Esophagus squamous epithelium (tissue), 5 donors: Measurements from ENCODE around the gene EIF3K. TPM values are rescaled to one million over a fixed set of nuclear protein-coding genes. Genes with fewer than 3 reads are reported as not detected.

Experiments
- DNase-seq: peaks from one replicate; lab custom pipeline; 2025; lab: John Stamatoyannopoulos, UW
- H3K27ac ChIP-seq, 4 donors: fragments of 200-600 bp; sonication (generic); one replicate each; pipeline ENCODE4 v1.5.1; 2016 to 2019; ENCODE audit warnings: mild to moderate bottlenecking in 1 of 4
- H3K27me3 ChIP-seq, 4 donors: fragments of 200-600 bp; sonication (generic); 1 replicate in 3 of 4; 2 replicates in 1 of 4; pipeline versions ENCODE4 v1.5.1 to v1.6.0; 2017 to 2021; ENCODE audit warnings: antibody characterized with exemption in 1 of 4
- H3K36me3 ChIP-seq, 3 donors: fragments of 200-600 bp; sonication (generic); one replicate each; pipeline ENCODE4 v1.5.1; 2016 to 2019
- H3K4me1 ChIP-seq, 3 donors: fragments of 200-600 bp; sonication (generic); one replicate each; pipeline ENCODE4 v1.5.1; 2017 to 2019
- H3K4me3 ChIP-seq, 4 donors: fragments of 200-600 bp; sonication (generic); 1 replicate in 3 of 4; 2 replicates in 1 of 4; pipeline ENCODE4 v1.5.1; 2016 to 2019; ENCODE audit warnings: mild to moderate bottlenecking in 2 of 4, moderate library complexity in 1 of 4
- H3K9me3 ChIP-seq, 3 donors: fragments of 200-600 bp; sonication (generic); one replicate each; pipeline ENCODE4 v1.5.1; 2016 to 2019
- POLR2A ChIP-seq, 4 donors: fragments of 450-650 bp; IDR thresholded peaks; one replicate each; pipeline ENCODE4 v1.6.1; 2017; ENCODE audit warnings: antibody characterized with exemption in 4 of 4, mild to moderate bottlenecking in 4 of 4, moderate library complexity in 3 of 4
- WGBS, 2 donors: methylation state at CpG; one replicate each; pipeline ENCODE4 v1.1.5; 2018; 5-methylcytosine and 5-hydroxymethylcytosine counted together
- intact Hi-C: fragments of 100-400 bp; cut with DNase I; formaldehyde crosslinking; loops from one replicate; pipeline ENCODE4 v1.15.0; 2022
- total RNA-seq, 4 donors: library from RNA; depleted of rRNA; stranded (reverse); fragments of >200 nt; gene quantifications; one replicate each; pipeline ENCODE4 v1.1.0, GENCODE V29; 2016
- TF ChIP-seq, protein P1 (sequence below), 6 experiments: fragments of 450-650 bp in 4 of 6; fragments of 200-600 bp in 2 of 6; sonication (generic) in 2 of 6; IDR thresholded peaks; one replicate each; pipeline ENCODE4 v1.5.1; 2016 to 2019; ENCODE audit warnings: antibody characterized with exemption in 6 of 6, mild to moderate bottlenecking in 4 of 6, moderate library complexity in 4 of 6
- donor health status: DM: yes; HTN: yes; CAD: no.

The EIF3K gene
- total RNA-seq, 4 donors from 2014 or later, result 437 to 578 (median 516) TPM

DNA sequence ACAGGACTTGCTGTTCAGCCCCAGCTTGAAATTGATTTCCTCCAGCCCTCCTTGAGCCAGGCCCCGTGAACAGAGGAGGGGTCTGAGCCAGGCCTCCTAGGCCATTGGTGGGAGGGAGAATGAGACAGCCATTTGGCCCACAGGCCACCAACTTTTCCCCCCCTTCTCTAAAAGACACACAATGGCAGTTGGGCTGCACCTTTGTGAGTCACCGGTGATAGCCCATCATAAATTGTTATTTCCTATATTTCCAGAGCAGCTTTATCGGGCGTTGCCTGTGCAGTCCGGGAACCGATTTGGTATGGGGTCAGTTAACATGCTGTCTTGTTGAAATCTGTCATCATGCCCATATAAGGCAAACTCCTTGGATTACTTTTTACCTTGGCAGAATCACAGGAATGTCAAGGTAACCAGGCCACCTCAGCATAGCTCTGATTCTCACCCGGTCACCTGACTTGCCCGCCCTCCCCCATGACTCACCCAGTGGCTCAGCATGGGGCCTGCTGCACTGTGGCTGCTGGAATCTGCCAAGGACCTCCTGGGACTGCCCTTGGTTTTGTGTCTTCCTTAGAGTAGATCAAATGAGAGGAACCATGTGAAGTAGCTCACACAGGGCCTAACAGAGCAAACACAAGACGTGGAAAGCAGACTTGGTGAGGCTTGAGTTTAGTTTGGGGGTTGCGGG is 64.5 kb downstream of the EIF3K start:
- peaks cover 52 to 100% (median 86%) of the 10 kb centered on the region in 3 donors for H3K4me1 ChIP-seq
- peak overlapping the region in 1 of 4 donors; percentile 17 for H3K4me3 ChIP-seq
- H3K27me3 ChIP-seq, result no peaks in the 10 kb centered on the region
- H3K36me3 ChIP-seq, result peaks cover 0 to 13% (median 0%) of the 10 kb centered on the region in 3 donors
- 2 to 21% methylated on average over 8 to 9 of the region's 10 CpGs for WGBS, 2 donors
- peak overlapping the region; percentile 95 to 99 (median 98) for H3K27ac ChIP-seq
- peak in 2 of 4 donors; percentile 27 to 28 for TF ChIP-seq POLR2A (IDR thresholded peaks at IDR 0.05)
- TF ChIP-seq, protein P1, sequence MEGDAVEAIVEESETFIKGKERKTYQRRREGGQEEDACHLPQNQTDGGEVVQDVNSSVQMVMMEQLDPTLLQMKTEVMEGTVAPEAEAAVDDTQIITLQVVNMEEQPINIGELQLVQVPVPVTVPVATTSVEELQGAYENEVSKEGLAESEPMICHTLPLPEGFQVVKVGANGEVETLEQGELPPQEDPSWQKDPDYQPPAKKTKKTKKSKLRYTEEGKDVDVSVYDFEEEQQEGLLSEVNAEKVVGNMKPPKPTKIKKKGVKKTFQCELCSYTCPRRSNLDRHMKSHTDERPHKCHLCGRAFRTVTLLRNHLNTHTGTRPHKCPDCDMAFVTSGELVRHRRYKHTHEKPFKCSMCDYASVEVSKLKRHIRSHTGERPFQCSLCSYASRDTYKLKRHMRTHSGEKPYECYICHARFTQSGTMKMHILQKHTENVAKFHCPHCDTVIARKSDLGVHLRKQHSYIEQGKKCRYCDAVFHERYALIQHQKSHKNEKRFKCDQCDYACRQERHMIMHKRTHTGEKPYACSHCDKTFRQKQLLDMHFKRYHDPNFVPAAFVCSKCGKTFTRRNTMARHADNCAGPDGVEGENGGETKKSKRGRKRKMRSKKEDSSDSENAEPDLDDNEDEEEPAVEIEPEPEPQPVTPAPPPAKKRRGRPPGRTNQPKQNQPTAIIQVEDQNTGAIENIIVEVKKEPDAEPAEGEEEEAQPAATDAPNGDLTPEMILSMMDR (IDR thresholded peaks at IDR 0.05), result no peak
- no peaks in the 10 kb centered on the region for H3K9me3 ChIP-seq
- no peak for DNase-seq
- intact Hi-C loops, result no loop called here

DNA sequence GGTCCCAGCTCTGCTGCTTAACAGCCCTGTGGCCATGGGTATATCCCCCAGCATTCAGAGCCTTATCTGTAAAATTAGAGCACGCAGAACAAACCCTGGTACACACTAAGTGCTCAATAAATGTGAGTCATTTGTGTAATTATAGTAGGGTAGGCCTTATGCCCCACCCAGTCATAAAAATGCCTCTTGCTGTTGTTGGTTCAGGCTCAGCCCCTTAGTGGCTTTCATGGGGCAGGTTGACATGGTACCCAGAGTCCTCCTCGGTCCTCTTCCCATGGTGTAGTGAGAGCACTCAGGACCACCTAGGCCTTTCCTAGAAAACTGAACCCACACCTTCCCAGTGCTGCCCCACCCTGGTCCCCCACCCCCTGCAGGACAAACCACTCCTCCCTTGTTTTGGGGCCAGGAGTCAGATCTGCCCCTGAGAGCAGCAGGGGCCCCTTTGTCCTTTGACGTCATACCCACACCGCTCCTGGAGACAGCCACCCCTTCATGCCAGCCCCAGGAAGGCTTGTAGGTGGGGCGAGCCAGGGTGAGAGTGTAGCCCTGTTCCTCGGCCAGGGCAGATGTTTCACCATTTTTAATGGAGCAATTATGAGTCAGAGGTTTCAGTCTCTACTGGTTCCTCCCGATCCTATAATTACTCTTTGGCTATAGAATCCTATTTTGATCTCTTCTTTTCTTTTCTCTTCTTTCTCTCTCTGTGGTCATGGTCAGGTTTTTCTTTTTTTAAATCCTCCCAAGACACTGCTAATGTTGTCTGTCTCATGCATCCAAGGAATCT is 65.3 kb downstream of the EIF3K start:
- no peaks in the 10 kb centered on the region for H3K27me3 ChIP-seq
- TF ChIP-seq POLR2A (IDR thresholded peaks at IDR 0.05), result no peak
- TF ChIP-seq, protein P1 (IDR thresholded peaks at IDR 0.05), result no peak
- peaks cover 50 to 100% (median 87%) of the 10 kb centered on the region in 3 donors for H3K4me1 ChIP-seq
- WGBS, 2 donors, result 3 to 25% methylated on average over 5 to 6 of the region's 7 CpGs
- intact Hi-C loops, result no loop called here
- no peak for DNase-seq
- H3K36me3 ChIP-seq, result peaks cover 0 to 6% (median 0%) of the 10 kb centered on the region in 3 donors
- peak overlapping the region in 1 of 4 donors; percentile 17 for H3K4me3 ChIP-seq
- H3K27ac ChIP-seq, result peak overlapping the region; percentile 95 to 99 (median 98)
- H3K9me3 ChIP-seq, result no peaks in the 10 kb centered on the region

- H3K36me3 ChIP-seq, result peaks cover 0 to 4% (median 0%) of the 10 kb centered on the region in 3 donors
- H3K27ac ChIP-seq, result peak overlapping the region; percentile 95 to 99 (median 98)
- WGBS, 2 donors, result 66 to 70% methylated on average over 11 to 12 of the region's 15 CpGs
- peaks cover 50 to 100% (median 80%) of the 10 kb centered on the region in 3 donors for H3K4me1 ChIP-seq
- TF ChIP-seq, protein P1 (IDR thresholded peaks at IDR 0.05), result no peak
- TF ChIP-seq POLR2A (IDR thresholded peaks at IDR 0.05), result no peak
- no peaks in the 10 kb centered on the region for H3K9me3 ChIP-seq
- DNase-seq, result no peak
- intact Hi-C loops, result no loop called here
- H3K27me3 ChIP-seq, result no peaks in the 10 kb centered on the region
- H3K4me3 ChIP-seq, result peak overlapping the region in 1 of 4 donors; percentile 4
These were observed 66.1 kb downstream of the EIF3K start for GRCh38 chr19:38684862-38685665.

DNA sequence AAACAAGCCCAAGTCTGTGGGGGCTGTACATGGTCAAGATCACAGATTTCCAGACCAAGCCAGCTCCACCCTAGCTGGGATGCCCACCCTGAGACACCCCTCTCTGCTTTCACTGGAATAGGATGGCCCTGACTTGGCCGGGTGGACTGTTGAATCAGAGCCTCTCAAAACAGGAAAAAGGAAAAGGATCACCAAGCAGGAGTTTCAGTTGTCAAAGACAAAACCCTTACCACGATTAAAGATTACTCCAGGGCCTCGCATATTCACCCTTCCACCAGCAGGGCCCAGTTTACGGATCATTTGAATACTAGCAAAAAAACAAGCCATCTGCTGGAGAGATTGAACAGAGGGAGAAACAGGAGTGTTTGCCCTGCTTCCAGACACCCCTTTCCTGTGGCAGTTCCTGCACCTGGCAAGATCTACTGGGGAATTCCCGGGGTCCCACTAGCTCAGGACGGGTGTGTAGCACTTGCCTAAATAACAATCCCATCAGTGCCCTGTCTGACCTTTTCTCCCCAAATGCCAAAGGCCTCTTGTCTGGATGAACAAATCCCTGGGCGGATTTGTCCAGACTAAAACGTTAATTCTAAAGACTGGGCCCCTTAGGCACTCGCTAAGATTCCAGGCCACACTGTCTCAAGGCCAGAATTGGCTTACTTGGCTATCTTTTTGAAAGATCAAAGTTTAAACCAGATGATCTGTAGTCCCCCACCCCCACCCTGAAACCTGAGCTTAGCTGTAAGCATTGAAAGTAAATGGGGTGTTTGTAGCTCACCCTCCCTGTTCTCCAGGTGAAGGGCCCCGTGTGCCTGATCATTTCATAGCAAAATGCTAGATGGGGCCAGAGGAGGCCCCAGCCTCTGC is 66.9 kb downstream of the EIF3K start:
- Histone ChIP-seq H3K4me1 (peaks cover 50 to 93% (median 76%) of the 10 kb centered on the region in 3 donors), H3K27ac (peak overlapping the region; percentile 95 to 99 (median 98)), H3K36me3 (peaks cover 0 to 10% (median 0%) of the 10 kb centered on the region in 3 donors), H3K4me3 (no peak overlapping the region), H3K27me3 (no peaks in the 10 kb centered on the region), H3K9me3 (no peaks in the 10 kb centered on the region)
- intact Hi-C loops, result no loop called here
- TF ChIP-seq, protein P1 (IDR thresholded peaks at IDR 0.05), result peak in 5 of 6 experiments; percentile 15 to 80 (median 59)
- no peak for TF ChIP-seq POLR2A (IDR thresholded peaks at IDR 0.05)
- WGBS, 2 donors, result 15 to 23% methylated on average over 7 to 9 of the region's 10 CpGs
- no peak for DNase-seq
